ENCODE data around the gene PPP1R9A.

PPP1R9A gene

GRCh38 chr7:95263785-95264362, 356.5 kb downstream of the PPP1R9A start:
- TF ChIP-seq CTBP1 (IDR thresholded peaks at IDR 0.05; ENCODE audit: borderline replicate concordance) = no peak
- no peak for TF ChIP-seq SUZ12 (IDR thresholded peaks at IDR 0.05)
- TF ChIP-seq FOXM1 (IDR thresholded peaks at IDR 0.05; ENCODE audit: borderline replicate concordance) = no peak
- TF ChIP-seq L3MBTL2 (conservative IDR thresholded peaks at IDR 0.05) = no peak
- TF ChIP-seq PKNOX1 (IDR thresholded peaks at IDR 0.05) = no peak
- TF ChIP-seq NFRKB (IDR thresholded peaks at IDR 0.05) = no peak
- no peak for TF ChIP-seq SP1 (IDR thresholded peaks at IDR 0.05)
- TF ChIP-seq ARNT (IDR thresholded peaks at IDR 0.05) = no peak
- no peak for TF ChIP-seq ELF4 (IDR thresholded peaks at IDR 0.05)
- TF ChIP-seq ZNF384 (IDR thresholded peaks at IDR 0.05) = no peak
- no peak for TF ChIP-seq BHLHE40 (IDR thresholded peaks at IDR 0.05; ENCODE audit: borderline replicate concordance)
- TF ChIP-seq FOXA1 (IDR thresholded peaks at IDR 0.05) = no peak
- no peak for TF ChIP-seq TARDBP (IDR thresholded peaks at IDR 0.05)
- POLR2A ChIA-PET = no interaction called here

GRCh38 chr7:95264363-95264891, 357.0 kb downstream of the PPP1R9A start:
- ChIA-PET CTCF (no interaction called here), POLR2A (no interaction called here)
- no peak for DNase-seq (ENCODE audit: extremely low spot score)
- no peak for TF ChIP-seq HDGF (IDR thresholded peaks at IDR 0.05; ENCODE audit: borderline replicate concordance)
- no peak for TF ChIP-seq LEF1 (IDR thresholded peaks at IDR 0.05; ENCODE audit: borderline replicate concordance)
- TF ChIP-seq TARDBP (IDR thresholded peaks at IDR 0.05) = no peak
- TF ChIP-seq CTBP1 (IDR thresholded peaks at IDR 0.05; ENCODE audit: borderline replicate concordance) = no peak
- no peak for TF ChIP-seq ARNT (IDR thresholded peaks at IDR 0.05)
- TF ChIP-seq SP1 (IDR thresholded peaks at IDR 0.05) = no peak
- TF ChIP-seq SUZ12 (IDR thresholded peaks at IDR 0.05) = no peak
- TF ChIP-seq ELF4 (IDR thresholded peaks at IDR 0.05) = no peak
- no peak for TF ChIP-seq ZNF384 (IDR thresholded peaks at IDR 0.05)
- TF ChIP-seq L3MBTL2 (conservative IDR thresholded peaks at IDR 0.05) = no peak
- TF ChIP-seq NFRKB (IDR thresholded peaks at IDR 0.05) = no peak
- TF ChIP-seq FOXK2 (IDR thresholded peaks at IDR 0.05) = no peak
- no peak for TF ChIP-seq FOXA1 (IDR thresholded peaks at IDR 0.05)
- TF ChIP-seq FOXM1 (IDR thresholded peaks at IDR 0.05; ENCODE audit: borderline replicate concordance) = no peak
- no peak for TF ChIP-seq BHLHE40 (IDR thresholded peaks at IDR 0.05; ENCODE audit: borderline replicate concordance)
- no peak for TF ChIP-seq PKNOX1 (IDR thresholded peaks at IDR 0.05)

More at GRCh38 chr7:95263785-95264362, 356.5 kb downstream of the PPP1R9A start:
- no peak for DNase-seq (ENCODE audit: extremely low spot score)
- CTCF ChIA-PET = no interaction called here

- ChIA-PET POLR2A (no interaction called here), CTCF (no interaction called here)
- TF ChIP-seq FOXM1 (IDR thresholded peaks at IDR 0.05; ENCODE audit: borderline replicate concordance) (no peak), FOXA1 (IDR thresholded peaks at IDR 0.05) (no peak), NFRKB (IDR thresholded peaks at IDR 0.05) (no peak), L3MBTL2 (conservative IDR thresholded peaks at IDR 0.05) (no peak), FOXK2 (IDR thresholded peaks at IDR 0.05) (no peak), TARDBP (IDR thresholded peaks at IDR 0.05) (no peak), SP1 (IDR thresholded peaks at IDR 0.05) (no peak), CTBP1 (IDR thresholded peaks at IDR 0.05; ENCODE audit: borderline replicate concordance) (no peak), HDGF (IDR thresholded peaks at IDR 0.05; ENCODE audit: borderline replicate concordance) (no peak), ZNF384 (IDR thresholded peaks at IDR 0.05) (no peak), LEF1 (IDR thresholded peaks at IDR 0.05; ENCODE audit: borderline replicate concordance) (no peak), ELF4 (IDR thresholded peaks at IDR 0.05) (no peak), ARNT (IDR thresholded peaks at IDR 0.05) (no peak), BHLHE40 (IDR thresholded peaks at IDR 0.05; ENCODE audit: borderline replicate concordance) (no peak), PKNOX1 (IDR thresholded peaks at IDR 0.05) (no peak), SUZ12 (IDR thresholded peaks at IDR 0.05) (no peak)
- DNase-seq (ENCODE audit: extremely low spot score) = no peak
Observed at GRCh38 chr7:95265634-95266033, 358.2 kb downstream of the PPP1R9A start.

- DNase-seq (ENCODE audit: extremely low spot score) = no peak
- CTCF ChIA-PET = no interaction called here
- TF ChIP-seq SUZ12 (IDR thresholded peaks at IDR 0.05) (no peak), FOXK2 (IDR thresholded peaks at IDR 0.05) (no peak), ARNT (IDR thresholded peaks at IDR 0.05) (no peak), CTBP1 (IDR thresholded peaks at IDR 0.05; ENCODE audit: borderline replicate concordance) (no peak), FOXA1 (IDR thresholded peaks at IDR 0.05) (no peak), FOXM1 (IDR thresholded peaks at IDR 0.05; ENCODE audit: borderline replicate concordance) (no peak), L3MBTL2 (conservative IDR thresholded peaks at IDR 0.05) (no peak), ZNF384 (IDR thresholded peaks at IDR 0.05) (no peak), BHLHE40 (IDR thresholded peaks at IDR 0.05; ENCODE audit: borderline replicate concordance) (no peak), PKNOX1 (IDR thresholded peaks at IDR 0.05) (no peak), LEF1 (IDR thresholded peaks at IDR 0.05; ENCODE audit: borderline replicate concordance) (no peak), TARDBP (IDR thresholded peaks at IDR 0.05) (no peak), NFRKB (IDR thresholded peaks at IDR 0.05) (no peak), SP1 (IDR thresholded peaks at IDR 0.05) (no peak), ELF4 (IDR thresholded peaks at IDR 0.05) (no peak)
- POLR2A ChIA-PET = no interaction called here
Observed at GRCh38 chr7:95267754-95268153, 360.4 kb downstream of the PPP1R9A start.

- POLR2A ChIA-PET = no interaction called here
- no peak for DNase-seq (ENCODE audit: extremely low spot score)
- no peak for TF ChIP-seq NFRKB (IDR thresholded peaks at IDR 0.05)
- TF ChIP-seq BHLHE40 (IDR thresholded peaks at IDR 0.05; ENCODE audit: borderline replicate concordance) = no peak
- TF ChIP-seq ARNT (IDR thresholded peaks at IDR 0.05) = no peak
- TF ChIP-seq TARDBP (IDR thresholded peaks at IDR 0.05) = no peak
- no peak for TF ChIP-seq SP1 (IDR thresholded peaks at IDR 0.05)
- no peak for TF ChIP-seq FOXA1 (IDR thresholded peaks at IDR 0.05)
- no peak for TF ChIP-seq L3MBTL2 (conservative IDR thresholded peaks at IDR 0.05)
- no peak for TF ChIP-seq ZNF384 (IDR thresholded peaks at IDR 0.05)
- no peak for TF ChIP-seq LEF1 (IDR thresholded peaks at IDR 0.05; ENCODE audit: borderline replicate concordance)
- TF ChIP-seq PKNOX1 (IDR thresholded peaks at IDR 0.05) = no peak
- no peak for TF ChIP-seq CTBP1 (IDR thresholded peaks at IDR 0.05; ENCODE audit: borderline replicate concordance)
- no peak for TF ChIP-seq FOXM1 (IDR thresholded peaks at IDR 0.05; ENCODE audit: borderline replicate concordance)
- no peak for TF ChIP-seq HDGF (IDR thresholded peaks at IDR 0.05; ENCODE audit: borderline replicate concordance)
- CTCF ChIA-PET = no interaction called here
Observed at GRCh38 chr7:95269640-95270039, 362.2 kb downstream of the PPP1R9A start.

Measured in HEK293T (cell line).